Measurements from ENCODE around the gene RAB23.

The RAB23 gene

DNA sequence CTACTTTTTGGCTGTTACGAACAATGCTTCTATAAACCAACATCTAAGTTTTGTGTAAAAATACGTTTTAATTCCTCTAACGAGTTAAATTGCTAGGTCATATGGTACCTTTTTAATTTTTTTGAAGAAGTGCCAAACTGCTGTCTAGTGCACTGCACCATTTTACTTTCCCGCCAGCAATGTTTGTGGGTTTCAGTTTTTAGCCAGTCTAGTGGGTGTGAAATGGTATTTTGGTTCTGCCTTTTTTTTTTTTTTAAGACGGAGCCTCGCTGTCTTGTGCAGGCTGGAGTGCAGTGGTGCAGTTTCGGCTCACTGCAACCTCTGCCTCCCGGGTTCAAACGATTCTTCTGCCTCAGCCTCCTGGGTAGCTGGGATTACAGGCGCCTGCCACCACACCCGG is 84.1 kb downstream of the RAB23 start:
- no peak for DNase-seq (ENCODE audit: low read depth in 2 of 3, low spot score in 2 of 3)

DNA sequence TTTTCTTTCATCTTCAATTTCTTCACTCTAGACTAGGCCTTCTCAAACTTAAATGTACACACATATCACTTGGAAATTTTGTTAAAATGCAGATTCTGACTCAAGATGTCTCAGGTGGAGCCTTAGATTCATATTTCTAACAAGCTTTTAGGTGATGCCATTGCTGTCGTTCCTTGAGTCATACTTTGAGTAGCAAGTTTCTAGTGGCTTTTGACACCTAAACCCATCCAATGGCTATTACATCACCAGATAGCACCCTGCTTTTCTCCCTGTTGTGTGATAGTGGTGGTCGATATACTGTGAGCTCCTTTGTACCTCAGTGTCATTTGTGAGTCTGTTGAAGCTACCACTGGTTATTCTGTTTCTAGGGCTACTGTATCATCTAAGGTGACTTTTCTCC is 84.8 kb downstream of the RAB23 start:
- no peak for DNase-seq (ENCODE audit: low read depth in 2 of 3, low spot score in 2 of 3)
